KBM-7 (cell line): ENCODE results near the gene PPM1D.
"Not testable (repeated sequence)": the region's sequence is repeated elsewhere in the genome, so short reads cannot be mapped to it uniquely, and the experiment has no call there.

Source experiments
- DNase-seq: peaks from one replicate; pipeline ENCODE4 v3.0.0-alpha.2; 2015
- in situ Hi-C: fragments of 300-500 bp; cut with MboI; formaldehyde crosslinking; loops from 2 replicates; pipeline ENCODE4 v1.14.3; 2020; ENCODE audit warnings: low sequenced_read_pairs, low pct_unique_long_range_greater_than_20kb, mixed read lengths

Gene PPM1D

GRCh38 chr17:60590070-60590469 lies 9.9 kb upstream of the PPM1D start:
- in situ Hi-C loops = no loop called here
- DNase-seq = no peak

- DNase-seq = no peak
- in situ Hi-C loops = no loop called here
Measured at GRCh38 chr17:60592750-60593149, 7.2 kb upstream of the PPM1D start.

- DNase-seq, in situ Hi-C loops: not testable (repeated sequence)
Measured at GRCh38 chr17:60593441-60594036, 6.5 kb upstream of the PPM1D start.

- DNase-seq, in situ Hi-C loops: not testable (repeated sequence)
Measured at GRCh38 chr17:60594170-60594569, 5.8 kb upstream of the PPM1D start.

- in situ Hi-C loops = no loop called here
- DNase-seq = no peak
Measured at GRCh38 chr17:60594734-60595133, 5.3 kb upstream of the PPM1D start.

- DNase-seq = no peak
- in situ Hi-C loops = no loop called here
Measured at GRCh38 chr17:60597297-60597696, 2.7 kb upstream of the PPM1D start.

GRCh38 chr17:60598001-60598736 lies 1.8 kb upstream of the PPM1D start:
- in situ Hi-C loops = no loop called here
- DNase-seq = peak; percentile 87

GRCh38 chr17:60599220-60599619 lies 773 bp upstream of the PPM1D start:
- in situ Hi-C loops = no loop called here
- DNase-seq = no peak

GRCh38 chr17:60600490-60601446 lies 775 bp downstream of the PPM1D start:
- DNase-seq = peak; percentile 89
- in situ Hi-C loops = no loop called here

GRCh38 chr17:60601447-60602384 lies 1.7 kb downstream of the PPM1D start:
- DNase-seq = peak; percentile 77
- in situ Hi-C loops = no loop called here

- DNase-seq = no peak
- in situ Hi-C loops = no loop called here
Measured at GRCh38 chr17:60602385-60602742, 2.4 kb downstream of the PPM1D start.

- in situ Hi-C loops = no loop called here
- no peak for DNase-seq
Measured at GRCh38 chr17:60602871-60603270, 2.9 kb downstream of the PPM1D start.

- in situ Hi-C loops, DNase-seq: not testable (repeated sequence)
Measured at GRCh38 chr17:60603477-60603876, 3.5 kb downstream of the PPM1D start.

- in situ Hi-C loops = no loop called here
- DNase-seq = no peak
Measured at GRCh38 chr17:60604686-60605334, 4.8 kb downstream of the PPM1D start.

- in situ Hi-C loops = no loop called here
- DNase-seq = no peak
Measured at GRCh38 chr17:60606036-60606435, 6.0 kb downstream of the PPM1D start.

GRCh38 chr17:60610473-60610872 lies 10.5 kb downstream of the PPM1D start:
- no peak for DNase-seq
- in situ Hi-C loops = no loop called here

- in situ Hi-C loops, DNase-seq: not testable (repeated sequence)
Measured at GRCh38 chr17:60611321-60611720, 11.3 kb downstream of the PPM1D start.

GRCh38 chr17:60613325-60613724 lies 13.3 kb downstream of the PPM1D start:
- in situ Hi-C loops = no loop called here
- DNase-seq = no peak
